PC-9 (cell line): ENCODE data around the gene C2CD5. TPM values are rescaled to one million over a fixed set of nuclear protein-coding genes. Genes with fewer than 3 reads are reported as not detected.

Experiments used
- BruUV-seq: library from RNA; stranded (reverse); fragments of 400-500 nt; replicated peaks from 2 replicates; lab custom pipeline; 2021; lab: Mats Ljungman, UMichigan
- CTCF ChIA-PET: fragments of 300-600 bp; sonication (Branson Sonifier 250); formaldehyde crosslinking; loops from one replicate; lab custom pipeline; 2022; ENCODE audit warnings: antibody characterized with exemption; lab: Charles Lee
- POLR2A ChIA-PET: fragments of 300-600 bp; sonication (Branson Sonifier 250); formaldehyde crosslinking; loops from one replicate; lab custom pipeline; 2022; ENCODE audit warnings: antibody characterized with exemption; ENCODE audit not compliant: unreplicated experiment; lab: Charles Lee
- DNase-seq, 2 experiments: peaks; one replicate each; pipeline versions ENCODE4 v3.0.0 to v3.0.0-alpha.2; 2015 to 2022; ENCODE audit warnings: mixed read lengths in 1 of 2
- H2AFZ ChIP-seq: fragments of 200-600 bp; sonication (generic); 2 replicates; pipeline ENCODE4 v1.8.1; 2017; ENCODE audit warnings: antibody characterized with exemption
- H3F3A ChIP-seq: fragments of 200-600 bp; sonication (generic); 2 replicates; pipeline ENCODE4 v1.8.1; 2017; ENCODE audit warnings: antibody characterized with exemption, mild to moderate bottlenecking, low read depth; ENCODE audit not compliant: insufficient read depth
- H3K27ac ChIP-seq: fragments of 200-600 bp; sonication (generic); 2 replicates; pipeline ENCODE4 v1.6.1; 2016; ENCODE audit warnings: mixed run types
- H3K27me3 ChIP-seq: fragments of 200-600 bp; sonication (generic); 2 replicates; pipeline ENCODE4 v1.6.1; 2016; ENCODE audit warnings: low read depth, mixed run types; ENCODE audit not compliant: insufficient read depth
- H3K36me3 ChIP-seq: fragments of 200-600 bp; sonication (generic); 2 replicates; pipeline ENCODE4 v1.6.1; 2016; ENCODE audit warnings: low read depth, mixed run types
- H3K4me1 ChIP-seq: fragments of 200-600 bp; sonication (generic); replicated peaks from 2 replicates; pipeline ENCODE4 v1.6.1; 2016; ENCODE audit warnings: mixed run types; ENCODE audit not compliant: insufficient read depth
- H3K4me2 ChIP-seq: fragments of 200-600 bp; sonication (generic); 2 replicates; pipeline ENCODE4 v1.6.1; 2017; ENCODE audit warnings: mixed run types
- H3K4me3 ChIP-seq: fragments of 200-600 bp; sonication (generic); 2 replicates; pipeline ENCODE4 v1.6.1; 2016; ENCODE audit warnings: mixed run types
- H3K79me2 ChIP-seq: fragments of 200-600 bp; sonication (generic); 2 replicates; pipeline ENCODE4 v1.6.1; 2017; ENCODE audit warnings: low read depth, mixed run types
- H3K9me2 ChIP-seq: fragments of 200-600 bp; sonication (generic); 2 replicates; pipeline ENCODE4 v1.8.1; 2017; ENCODE audit warnings: mild to moderate bottlenecking; ENCODE audit not compliant: insufficient read depth
- H3K9me3 ChIP-seq: fragments of 200-600 bp; sonication (generic); 2 replicates; pipeline ENCODE4 v1.8.1; 2016; ENCODE audit warnings: low read depth; ENCODE audit not compliant: insufficient read depth
- H4K20me1 ChIP-seq: fragments of 200-600 bp; sonication (generic); 2 replicates; pipeline ENCODE4 v1.8.1; 2017; ENCODE audit not compliant: insufficient read depth
- EZH2 ChIP-seq: fragments of 200-600 bp; sonication (generic); IDR thresholded peaks from 2 replicates; pipeline ENCODE4 v1.8.0; 2017; ENCODE audit warnings: antibody characterized with exemption, low read depth
- intact Hi-C: fragments of 100-400 bp; cut with micrococcal nuclease; formaldehyde crosslinking; loops from one replicate; pipeline ENCODE4 v1.10.0; 2022; ENCODE audit not compliant: unreplicated experiment
- total RNA-seq: library from RNA; stranded (reverse); gene quantifications from 2 replicates; pipeline ENCODE4 v1.2.3, GENCODE V29; 2021
- TF ChIP-seq, protein P1 (sequence below): fragments of 200-600 bp; sonication (generic); conservative IDR thresholded peaks from 2 replicates; pipeline ENCODE4 v1.6.1; 2017; ENCODE audit warnings: mixed run types, antibody characterized with exemption, mild to moderate bottlenecking, moderate library complexity

C2CD5 gene
- total RNA-seq, 1 experiment from 2014 or later = 28.6 TPM

- no peak for DNase-seq
- H3K27me3 ChIP-seq = no peaks in the 10 kb centered on the region
- H3K36me3 ChIP-seq = no peaks in the 10 kb centered on the region
- no TSS peak for BruUV-seq
- H3K27ac ChIP-seq = no peak overlapping the region
- H3K4me1 ChIP-seq = peaks cover 9% of the 10 kb centered on the region; the same call in 1 of the 2 replicates
- H3K4me2 ChIP-seq = no peak overlapping the region
- TF ChIP-seq EZH2 = no peak
- TF ChIP-seq, protein P1, sequence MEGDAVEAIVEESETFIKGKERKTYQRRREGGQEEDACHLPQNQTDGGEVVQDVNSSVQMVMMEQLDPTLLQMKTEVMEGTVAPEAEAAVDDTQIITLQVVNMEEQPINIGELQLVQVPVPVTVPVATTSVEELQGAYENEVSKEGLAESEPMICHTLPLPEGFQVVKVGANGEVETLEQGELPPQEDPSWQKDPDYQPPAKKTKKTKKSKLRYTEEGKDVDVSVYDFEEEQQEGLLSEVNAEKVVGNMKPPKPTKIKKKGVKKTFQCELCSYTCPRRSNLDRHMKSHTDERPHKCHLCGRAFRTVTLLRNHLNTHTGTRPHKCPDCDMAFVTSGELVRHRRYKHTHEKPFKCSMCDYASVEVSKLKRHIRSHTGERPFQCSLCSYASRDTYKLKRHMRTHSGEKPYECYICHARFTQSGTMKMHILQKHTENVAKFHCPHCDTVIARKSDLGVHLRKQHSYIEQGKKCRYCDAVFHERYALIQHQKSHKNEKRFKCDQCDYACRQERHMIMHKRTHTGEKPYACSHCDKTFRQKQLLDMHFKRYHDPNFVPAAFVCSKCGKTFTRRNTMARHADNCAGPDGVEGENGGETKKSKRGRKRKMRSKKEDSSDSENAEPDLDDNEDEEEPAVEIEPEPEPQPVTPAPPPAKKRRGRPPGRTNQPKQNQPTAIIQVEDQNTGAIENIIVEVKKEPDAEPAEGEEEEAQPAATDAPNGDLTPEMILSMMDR = no peak
- H4K20me1 ChIP-seq = no peaks in the 10 kb centered on the region
- H3K79me2 ChIP-seq = 0 out of 2 replicates have a peak, but pooled peaks cover 9% of the 10 kb centered on the region
- intact Hi-C loops = loop anchor here (5.0 kb wide), 1 partner anchor 494 kb away; the partner anchor contains the start of gene CMAS
- H3K9me2 ChIP-seq = no peaks in the 10 kb centered on the region
- CTCF ChIA-PET = no interaction called here
- POLR2A ChIA-PET = interaction anchor here (0.6 kb wide), 1 partner anchor 1223 kb away, joined by 3 read pairs; no protein-coding TSS in a partner anchor
- 0 out of 2 replicates have a peak, but pooled peaks cover 5% of the 10 kb centered on the region for H3F3A ChIP-seq
- H3K4me3 ChIP-seq = no peak overlapping the region
- H3K9me3 ChIP-seq = no peaks in the 10 kb centered on the region
- H2AFZ ChIP-seq = no peak overlapping the region
Measured at GRCh38 chr12:22541496-22542155, 2.7 kb downstream of the C2CD5 start.

DNA sequence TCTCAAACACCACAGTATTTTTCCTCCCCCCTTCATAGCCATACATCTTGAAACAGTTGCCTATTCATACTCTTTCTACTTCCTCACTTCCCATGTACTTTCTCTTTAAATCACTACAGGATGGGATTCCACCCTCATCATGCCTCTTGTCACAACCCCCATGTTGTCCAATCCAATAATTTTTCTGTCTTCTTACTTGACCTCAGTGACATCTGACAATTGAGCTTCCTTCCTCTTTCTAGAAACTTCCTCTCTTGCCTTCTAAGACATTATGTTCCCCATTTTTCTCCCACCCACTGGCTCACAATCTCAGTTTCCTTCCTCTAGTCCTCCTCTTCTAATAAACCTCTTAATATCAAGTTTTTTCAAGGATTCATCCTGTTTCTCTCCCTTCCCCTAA lies 5.3 kb downstream of the C2CD5 start:
- CTCF ChIA-PET = no interaction called here

DNA sequence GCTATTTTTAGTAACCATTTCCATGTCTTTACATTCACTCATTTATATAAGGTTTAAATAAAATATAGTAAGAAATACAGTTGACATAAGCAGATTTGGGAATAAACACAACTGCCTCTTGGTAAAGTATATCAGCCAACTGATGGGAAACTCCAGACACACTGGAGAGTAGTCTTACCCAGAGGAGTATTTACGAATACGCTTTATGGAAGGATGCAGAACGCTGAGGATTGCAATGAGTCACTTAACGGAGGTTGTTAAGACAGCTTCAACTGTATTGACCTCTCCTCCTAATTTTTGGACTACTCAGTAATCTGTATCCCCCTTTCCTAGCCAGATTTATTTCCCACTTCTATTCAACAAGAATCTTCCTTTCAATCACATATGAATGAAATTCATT lies 6.0 kb downstream of the C2CD5 start:
- CTCF ChIA-PET = no interaction called here
- Histone ChIP-seq H3K36me3 (peaks cover 3% of the 10 kb centered on the region), H3K9me2 (no peaks in the 10 kb centered on the region), H3K9me3 (no peaks in the 10 kb centered on the region), H3F3A (no peaks in the 10 kb centered on the region), H4K20me1 (no peaks in the 10 kb centered on the region), H3K4me2 (no peak overlapping the region), H2AFZ (no peak overlapping the region), H3K4me1 (peaks cover 8% of the 10 kb centered on the region; the same call in 1 of the 2 replicates), H3K79me2 (0 out of 2 replicates have a peak, but pooled peaks cover 7% of the 10 kb centered on the region), H3K4me3 (no peak overlapping the region), H3K27me3 (no peaks in the 10 kb centered on the region), H3K27ac (no peak overlapping the region)
- no peak for DNase-seq
- POLR2A ChIA-PET = no interaction called here
- intact Hi-C loops = no loop called here
- TF ChIP-seq EZH2 = no peak
- TF ChIP-seq, protein P1 = no peak
- no TSS peak for BruUV-seq

More for the DNA sequence above, 5.3 kb downstream of the C2CD5 start:
- POLR2A ChIA-PET = no interaction called here
- no peaks in the 10 kb centered on the region for H3F3A ChIP-seq
- intact Hi-C loops = no loop called here
- BruUV-seq = no TSS peak
- no peaks in the 10 kb centered on the region for H3K9me2 ChIP-seq
- H3K79me2 ChIP-seq = 0 out of 2 replicates have a peak, but pooled peaks cover 9% of the 10 kb centered on the region
- H3K9me3 ChIP-seq = no peaks in the 10 kb centered on the region
- H3K27me3 ChIP-seq = no peaks in the 10 kb centered on the region
- no peak for DNase-seq
- H3K27ac ChIP-seq = no peak overlapping the region
- no peak for TF ChIP-seq EZH2
- TF ChIP-seq, protein P1 = no peak
- H2AFZ ChIP-seq = no peak overlapping the region
- peaks cover 3% of the 10 kb centered on the region for H3K36me3 ChIP-seq
- H3K4me3 ChIP-seq = no peak overlapping the region
- no peak overlapping the region for H3K4me2 ChIP-seq
- peaks cover 9% of the 10 kb centered on the region; the same call in 1 of the 2 replicates for H3K4me1 ChIP-seq
- H4K20me1 ChIP-seq = no peaks in the 10 kb centered on the region
